Heart left ventricle (tissue), 16 donors: ENCODE results near the gene PER3. TPM values are rescaled to one million over a fixed set of nuclear protein-coding genes. Genes with fewer than 3 reads are reported as not detected.

Experiments
- ATAC-seq, 4 donors: fragments of 200-7000 bp; cut with Tn5 transposase; one replicate each; pipeline ENCODE4 v1.9.1; 2020 to 2022; ENCODE audit warnings: moderate library complexity in 4 of 4, mild to moderate bottlenecking in 3 of 4, moderate number of reproducible peaks in 1 of 4
- DNase-seq, 5 donors: peaks; one replicate each; pipeline ENCODE4 v3.0.0-alpha.2; 2020
- H3K27ac ChIP-seq, 12 donors: fragments of 200-600 bp; sonication (generic) in 4 of 12; one replicate each; pipeline versions ENCODE4 v1.5.0 to v1.8.0; 2016 to 2022; ENCODE audit warnings: mild to moderate bottlenecking in 2 of 12
- H3K27me3 ChIP-seq, 9 donors: fragments of 200-600 bp; sonication (generic) in 2 of 9; one replicate each; pipeline versions ENCODE4 v1.5.1 to v1.8.0; 2016 to 2022; ENCODE audit warnings: mild to moderate bottlenecking in 3 of 9
- H3K36me3 ChIP-seq, 9 donors: fragments of 200-600 bp; sonication (generic) in 2 of 9; one replicate each; pipeline versions ENCODE4 v1.5.0 to v1.8.0; 2018 to 2022; ENCODE audit warnings: mild to moderate bottlenecking in 2 of 9
- H3K4me1 ChIP-seq, 12 donors: fragments of 200-600 bp; sonication (generic) in 4 of 12; one replicate each; pipeline versions ENCODE4 v1.5.0 to v1.8.0; 2016 to 2022; ENCODE audit warnings: mild to moderate bottlenecking in 3 of 12
- H3K4me3 ChIP-seq, 12 donors: fragments of 200-600 bp; sonication (generic) in 4 of 12; one replicate each; pipeline versions ENCODE4 v1.5.0 to v1.8.0; 2017 to 2022; ENCODE audit warnings: mild to moderate bottlenecking in 9 of 12, moderate library complexity in 4 of 12
- H3K9me3 ChIP-seq, 12 donors: fragments of 200-600 bp; sonication (generic) in 4 of 12; one replicate each; pipeline versions ENCODE4 v1.5.0 to v1.8.0; 2016 to 2022; ENCODE audit warnings: mild to moderate bottlenecking in 1 of 12
- CTCF ChIP-seq, 12 donors: fragments of 200-600 bp; sonication (generic) in 4 of 12; IDR thresholded peaks; one replicate each; pipeline versions ENCODE4 v1.5.0 to v1.8.0; 2018 to 2022; ENCODE audit warnings: antibody characterized with exemption in 12 of 12, mild to moderate bottlenecking in 5 of 12
- POLR2A ChIP-seq, 2 donors: fragments of 450-650 bp; IDR thresholded peaks; one replicate each; pipeline ENCODE4 v1.6.1; 2017; ENCODE audit warnings: antibody characterized with exemption in 2 of 2, mild to moderate bottlenecking in 2 of 2, moderate library complexity in 2 of 2
- WGBS, 4 donors: extraction: QIAGEN DNeasy Blood & Tissue Kit in 2 of 4; methylation state at CpG; one replicate each; pipeline versions ENCODE4 v1.1.5 to v1.1.7; 2013 to 2018; 5-methylcytosine and 5-hydroxymethylcytosine counted together
- intact Hi-C, 10 donors: fragments of 100-400 bp; cut with DNase I; formaldehyde crosslinking; loops; one replicate each; pipeline versions ENCODE4 v1.11.1 to v1.14.2; 2022
- polyA plus RNA-seq, 2 donors: library from polyadenylated mRNA; stranded (reverse); fragments of 200-250 nt; gene quantifications; one replicate each; pipeline ENCODE4 v1.2.3, GENCODE V29; 2013
- total RNA-seq, 9 donors: library from RNA; depleted of rRNA in 2 of 9; stranded (reverse); fragments of >200 nt in 2 of 9; fragmentation: NEBNext Ultra II Directional in 3 of 9; extraction: Animal tissue kit (Norgen Biotek cat#: 25700) in 3 of 9; gene quantifications; one replicate each; pipeline versions ENCODE4 v1.1.0 to v1.2.4, GENCODE V29; 2016 to 2023
- donor health status: ischemic (EF 13 %, LVEDD 7.1; RV severe dilation, severe dysfunction).
- donor health status: healthy with polysubstance abuse.
- donor health status: DM: no; HTN: yes; CAD: no.
- donor health status: DM: no; HTN: no; CAD: no.
- donor health status: ischemic (EF 25% LVEDD 6.9; RV normal size, moderate dysfunction).
- donor health status: ischemic (EF 25% LVEDD 5.7; RV mildly dilated, moderate dysfunction).
- donor health status: healthy.
- donor health status: DM: yes; HTN: yes; CAD: no.
- donor health status: ischemic (EF 35%, LVEDD 5.7; RV mildly dilated, moderate dysfunction).
- donor health status: nonischemic (EF 11% LVEDD 7.7; RV severe dilation, severe dysfunction).
- donor health status: DM: yes; HTN: yes; CAD: no.
- donor health status: PGD.
- donor health status: ischemic (EF 29% LVEDD 5.4; RV normal size, mild dysfunction).
- donor health status: nonischemic (EF 23%, LVEDD 6.1; RV moderate dilation, normal function).

The PER3 gene
- total and polyA plus RNA-seq, 11 donors, result 3.3 to 46.6 (median 16.0) TPM

GRCh38 chr1:7808253-7808844, 24.3 kb downstream of the PER3 start:
- no peak overlapping the region for H3K27ac ChIP-seq
- TF ChIP-seq CTCF (IDR thresholded peaks at IDR 0.05) (peak; percentile 10 to 51 (median 36)), POLR2A (IDR thresholded peaks at IDR 0.05) (no peak)
- H3K27me3 ChIP-seq, result no peaks in the 10 kb centered on the region
- H3K9me3 ChIP-seq, result peaks cover 0 to 5% (median 2%) of the 10 kb centered on the region in 12 donors
- 33 to 44% (median 40%) methylated on average over 1 of the region's 1 CpG for WGBS, 4 donors
- no peak for ATAC-seq
- peaks cover 0 to 100% (median 78%) of the 10 kb centered on the region in 9 donors for H3K36me3 ChIP-seq
- no peak overlapping the region for H3K4me3 ChIP-seq
- no peaks in the 10 kb centered on the region for H3K4me1 ChIP-seq
- DNase-seq, result no peak
- intact Hi-C loops, result loop anchor here in 1 of 10 donors (10.0 kb wide), 1 partner anchor 96 kb away; no protein-coding TSS in a partner anchor

GRCh38 chr1:7809742-7810141, 25.7 kb downstream of the PER3 start:
- no peak for TF ChIP-seq CTCF (IDR thresholded peaks at IDR 0.05)
- no peak for TF ChIP-seq POLR2A (IDR thresholded peaks at IDR 0.05)
- Histone ChIP-seq H3K4me1 (no peaks in the 10 kb centered on the region), H3K27ac (no peak overlapping the region), H3K27me3 (no peaks in the 10 kb centered on the region), H3K4me3 (no peak overlapping the region), H3K9me3 (peaks cover 0 to 14% (median 8%) of the 10 kb centered on the region in 12 donors), H3K36me3 (peaks cover 0 to 100% (median 74%) of the 10 kb centered on the region in 9 donors)
- peak in 1 of 5 donors; percentile 29 for DNase-seq
- ATAC-seq, result no peak
- 91 to 97% (median 94%) methylated on average over 13 of the region's 13 CpGs for WGBS, 4 donors
- intact Hi-C loops, result loop anchor here in 1 of 10 donors (10.0 kb wide), 1 partner anchor 95 kb away; no protein-coding TSS in a partner anchor

- 91 to 97% (median 93%) methylated on average over 7 of the region's 7 CpGs for WGBS, 4 donors
- no peaks in the 10 kb centered on the region for H3K4me1 ChIP-seq
- no peak overlapping the region for H3K4me3 ChIP-seq
- TF ChIP-seq CTCF (IDR thresholded peaks at IDR 0.05) (no peak), POLR2A (IDR thresholded peaks at IDR 0.05) (no peak)
- H3K27me3 ChIP-seq, result no peaks in the 10 kb centered on the region
- H3K9me3 ChIP-seq, result peaks cover 0 to 14% (median 8%) of the 10 kb centered on the region in 12 donors
- intact Hi-C loops, result no loop called here
- no peak overlapping the region for H3K27ac ChIP-seq
- H3K36me3 ChIP-seq, result peaks cover 0 to 100% (median 67%) of the 10 kb centered on the region in 9 donors
- no peak for ATAC-seq
- no peak for DNase-seq
These were observed 26.3 kb downstream of the PER3 start for GRCh38 chr1:7810395-7810794.

GRCh38 chr1:7811476-7811875, 27.4 kb downstream of the PER3 start:
- WGBS, 4 donors, result 90 to 96% (median 94%) methylated on average over 6 of the region's 6 CpGs
- Histone ChIP-seq H3K9me3 (peaks cover 0 to 14% (median 8%) of the 10 kb centered on the region in 12 donors), H3K27ac (no peak overlapping the region), H3K4me3 (no peak overlapping the region), H3K36me3 (peaks cover 0 to 98% (median 58%) of the 10 kb centered on the region in 9 donors), H3K27me3 (no peaks in the 10 kb centered on the region), H3K4me1 (no peaks in the 10 kb centered on the region)
- no peak for TF ChIP-seq POLR2A (IDR thresholded peaks at IDR 0.05)
- no peak for TF ChIP-seq CTCF (IDR thresholded peaks at IDR 0.05)
- intact Hi-C loops, result no loop called here
- ATAC-seq (no peak), DNase-seq (no peak)
